ENCODE measurements around the gene SRRM3.
"Not testable (repeated sequence)": the region's sequence is repeated elsewhere in the genome, so short reads cannot be mapped to it uniquely, and the experiment has no call there.

The SRRM3 gene

GRCh38 chr7:76315364-76315763 is 113.7 kb downstream of the SRRM3 start:
- no peak for DNase-seq (ENCODE audit: low read depth)

GRCh38 chr7:76316984-76317781 is 115.5 kb downstream of the SRRM3 start:
- no peak for DNase-seq (ENCODE audit: low read depth)

- peak; percentile 94 for DNase-seq (ENCODE audit: low read depth)
These were observed 116.2 kb downstream of the SRRM3 start for GRCh38 chr7:76317782-76318487.

GRCh38 chr7:76318488-76319353 is 117.0 kb downstream of the SRRM3 start:
- peak; percentile 44 for DNase-seq (ENCODE audit: low read depth)

DNA sequence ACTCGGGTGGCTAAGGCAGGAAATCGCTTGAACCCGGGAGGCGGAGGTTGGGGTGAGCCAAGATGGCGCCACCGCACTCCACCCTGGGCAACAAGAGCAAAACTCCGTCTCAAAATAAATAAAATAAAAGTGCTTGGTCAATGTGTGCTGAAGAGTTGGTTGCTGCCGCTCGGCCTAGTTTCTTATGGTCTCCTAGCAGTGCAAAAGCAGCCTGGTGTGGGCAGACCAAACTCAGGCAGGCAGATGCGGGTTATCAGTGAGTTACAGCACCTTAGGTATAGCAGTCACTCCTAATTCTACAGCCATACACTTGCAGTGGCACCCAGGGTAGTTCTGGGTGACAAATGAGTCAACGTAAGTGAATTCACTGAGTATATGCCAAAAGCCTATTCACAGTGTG is 123.4 kb downstream of the SRRM3 start:
- DNase-seq (ENCODE audit: low read depth): no peak

DNA sequence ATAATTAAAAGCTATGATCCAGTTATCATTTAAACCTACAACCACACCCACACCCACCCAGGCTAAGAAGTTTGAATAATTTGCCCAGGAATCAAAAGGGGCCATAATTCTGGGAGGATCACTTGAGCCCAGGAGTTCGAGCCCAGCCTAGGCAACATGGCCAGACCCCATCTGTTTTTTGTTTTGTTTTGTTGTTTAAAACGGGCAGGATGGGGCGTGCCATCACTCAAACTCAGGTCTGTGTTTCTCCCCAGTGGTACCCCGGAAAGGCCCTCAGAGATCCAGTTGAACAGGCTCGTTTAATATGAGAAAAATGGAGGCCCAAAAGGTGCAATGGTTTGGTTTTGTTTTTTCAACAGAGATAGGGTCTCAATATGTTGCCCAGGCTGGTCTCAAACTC is 124.1 kb downstream of the SRRM3 start:
- DNase-seq (ENCODE audit: low read depth): no peak

DNA sequence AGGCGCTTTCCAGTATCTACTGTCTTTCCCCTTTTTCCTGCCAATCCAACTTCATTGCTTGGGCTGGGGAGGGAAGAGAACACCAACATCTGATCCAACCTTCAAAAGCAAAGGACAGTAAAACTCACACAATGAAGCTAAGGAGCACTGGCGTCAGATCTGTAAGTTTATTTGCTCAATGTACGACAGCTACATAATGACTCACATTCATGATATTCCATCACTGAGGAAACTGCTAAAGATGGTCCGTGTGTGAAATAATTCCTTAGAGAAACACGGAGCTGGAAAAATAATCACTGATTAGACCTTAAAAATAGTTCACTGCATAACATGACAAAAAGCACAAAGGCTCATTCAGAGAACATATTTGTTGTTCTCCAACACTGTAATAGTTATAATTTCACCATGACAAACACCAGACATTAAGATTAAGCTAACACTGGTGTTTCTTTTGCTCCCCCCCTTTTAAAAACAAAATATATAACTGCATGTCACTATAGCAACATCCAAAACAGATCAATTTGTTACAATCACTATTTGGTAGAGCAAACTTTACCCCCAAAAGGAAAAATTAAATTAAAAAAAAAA is 125.0 kb downstream of the SRRM3 start:
- no peak for DNase-seq (ENCODE audit: low read depth)

DNA sequence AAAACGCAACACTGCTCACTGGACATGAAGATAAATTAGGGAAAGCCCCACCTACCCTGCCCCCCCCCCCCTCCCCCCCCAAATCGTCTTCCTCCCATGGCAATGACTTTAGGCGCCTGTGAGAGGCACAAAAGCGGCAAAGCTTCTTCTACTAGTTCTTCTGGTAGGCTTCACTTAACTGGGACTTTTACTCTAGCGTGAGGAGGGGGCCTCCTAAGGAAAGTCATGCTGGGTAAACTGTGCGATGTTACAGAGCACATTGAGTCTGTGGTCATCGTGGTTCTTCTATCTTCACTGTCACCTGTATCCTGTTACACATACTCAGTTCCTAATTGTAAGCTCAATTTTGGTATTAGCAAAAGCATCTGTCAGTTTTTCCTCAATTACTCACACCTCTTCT is 125.9 kb downstream of the SRRM3 start:
- DNase-seq (ENCODE audit: low read depth): no peak

GRCh38 chr7:76328389-76328788 is 126.7 kb downstream of the SRRM3 start:
- DNase-seq (ENCODE audit: low read depth): no peak

- DNase-seq (ENCODE audit: low read depth): no peak
These were observed 127.8 kb downstream of the SRRM3 start for GRCh38 chr7:76329479-76329878.

GRCh38 chr7:76330261-76330660 is 128.6 kb downstream of the SRRM3 start:
- no peak for DNase-seq (ENCODE audit: low read depth)

GRCh38 chr7:76330673-76331072 is 129.0 kb downstream of the SRRM3 start:
- DNase-seq (ENCODE audit: low read depth): no peak

GRCh38 chr7:76332078-76332477 is 130.4 kb downstream of the SRRM3 start:
- DNase-seq (ENCODE audit: low read depth): no peak

GRCh38 chr7:76333511-76334101 is 131.9 kb downstream of the SRRM3 start:
- DNase-seq (ENCODE audit: low read depth): no peak

DNA sequence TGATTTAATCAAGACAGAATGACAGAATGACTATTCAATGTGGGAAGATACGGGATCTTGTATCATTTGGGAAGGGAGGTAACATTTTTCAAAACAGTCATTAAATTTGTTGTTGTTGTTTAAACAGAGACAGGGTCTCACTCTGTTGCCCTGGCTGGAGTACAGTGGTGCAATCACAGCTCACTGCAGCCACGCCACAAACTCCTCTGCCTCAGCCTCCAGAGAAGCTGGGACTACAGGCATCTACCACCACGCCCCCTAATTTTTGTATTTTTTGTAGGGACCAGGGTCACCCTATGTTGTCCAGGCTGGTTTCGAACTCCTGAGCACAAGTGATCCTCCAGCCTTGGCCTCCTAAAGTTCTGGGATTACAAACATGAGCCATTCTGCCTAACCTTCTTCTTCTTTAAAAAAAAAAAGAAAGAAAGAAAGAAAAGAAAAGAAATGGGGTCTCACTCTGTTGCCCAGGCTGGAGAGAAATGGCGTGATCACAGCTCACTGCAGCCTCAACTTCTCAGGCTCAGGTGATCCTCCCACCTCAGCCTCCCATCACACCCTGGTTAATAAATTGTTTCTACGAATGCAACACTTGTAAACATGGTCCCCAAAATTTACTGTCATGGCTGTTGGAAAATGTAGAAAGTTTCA is 132.7 kb downstream of the SRRM3 start:
- no peak for DNase-seq (ENCODE audit: low read depth)

- not testable (repeated sequence) for DNase-seq (ENCODE audit: low read depth)
These were observed 133.7 kb downstream of the SRRM3 start for GRCh38 chr7:76335417-76335816.

- DNase-seq (ENCODE audit: low read depth): no peak
These were observed 134.4 kb downstream of the SRRM3 start for GRCh38 chr7:76336094-76336493.

Measured in T follicular helper cell (primary cell).